OCI-LY1 (cell line): ENCODE data around the gene HSF4.

Source experiments
- CTCF ChIP-seq: fragments of 200-600 bp; sonication (generic), shearing (Covaris generic); IDR thresholded peaks from 2 replicates; pipeline ENCODE4 v1.5.1; 2017; ENCODE audit warnings: mild to moderate bottlenecking, antibody characterized with exemption, low read length, moderate library complexity, mixed read lengths
- EZH2 ChIP-seq: fragments of 200-600 bp; sonication (generic), shearing (Covaris generic); IDR thresholded peaks from 2 replicates; pipeline ENCODE4 v1.8.0; 2017; ENCODE audit warnings: borderline replicate concordance, mixed run types, mild to moderate bottlenecking, antibody characterized with exemption, low read length, moderate library complexity, mixed read lengths

GRCh38 chr16:67177743-67178699, 13.5 kb downstream of the HSF4 start:
- TF ChIP-seq CTCF, result no peak
- TF ChIP-seq EZH2, result no peak
